Transverse colon (tissue), 4 donors: ENCODE results near the gene ZNF416.

Experiments
- POLR2AphosphoS5 ChIP-seq, 3 donors: sonication (generic); formaldehyde crosslinking; IDR thresholded peaks; one replicate each; pipeline ENCODE4 v1.6.1; 2016; ENCODE audit warnings: antibody characterized with exemption in 3 of 3
- TF ChIP-seq, protein P1 (sequence below), 5 experiments: fragments of 200-600 bp in 3 of 5; fragments of 450-650 bp in 2 of 5; sonication (generic) in 3 of 5; IDR thresholded peaks; 1 replicate in 2 of 5; 2 replicates in 3 of 5; pipeline ENCODE4 v1.5.1; 2016 to 2017; ENCODE audit warnings: antibody characterized with exemption in 5 of 5, inconsistent platforms in 3 of 5, mild to moderate bottlenecking in 2 of 5, moderate library complexity in 1 of 5

DNA sequence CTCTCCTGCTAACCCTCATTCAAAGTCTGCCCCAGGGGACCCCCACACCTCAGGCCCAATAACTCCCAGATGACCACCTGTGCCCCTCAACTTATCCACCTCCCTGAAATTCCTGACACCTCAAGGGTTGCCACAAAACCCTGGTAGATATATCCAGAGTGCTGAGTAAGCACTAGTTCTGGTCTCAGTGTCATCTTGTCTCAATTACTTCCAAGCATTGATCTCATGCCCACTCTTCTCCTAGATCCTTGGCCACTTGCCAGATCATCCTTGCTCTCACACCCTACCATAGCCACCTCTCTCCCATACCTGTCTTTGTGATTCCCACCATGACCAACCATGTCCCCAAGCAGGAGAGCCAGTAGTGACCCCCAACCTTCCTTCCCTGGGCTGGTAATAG is 2.0 kb downstream of the ZNF416 start:
- no peak for TF ChIP-seq POLR2AphosphoS5 (IDR thresholded peaks at IDR 0.05)
- TF ChIP-seq, protein P1, sequence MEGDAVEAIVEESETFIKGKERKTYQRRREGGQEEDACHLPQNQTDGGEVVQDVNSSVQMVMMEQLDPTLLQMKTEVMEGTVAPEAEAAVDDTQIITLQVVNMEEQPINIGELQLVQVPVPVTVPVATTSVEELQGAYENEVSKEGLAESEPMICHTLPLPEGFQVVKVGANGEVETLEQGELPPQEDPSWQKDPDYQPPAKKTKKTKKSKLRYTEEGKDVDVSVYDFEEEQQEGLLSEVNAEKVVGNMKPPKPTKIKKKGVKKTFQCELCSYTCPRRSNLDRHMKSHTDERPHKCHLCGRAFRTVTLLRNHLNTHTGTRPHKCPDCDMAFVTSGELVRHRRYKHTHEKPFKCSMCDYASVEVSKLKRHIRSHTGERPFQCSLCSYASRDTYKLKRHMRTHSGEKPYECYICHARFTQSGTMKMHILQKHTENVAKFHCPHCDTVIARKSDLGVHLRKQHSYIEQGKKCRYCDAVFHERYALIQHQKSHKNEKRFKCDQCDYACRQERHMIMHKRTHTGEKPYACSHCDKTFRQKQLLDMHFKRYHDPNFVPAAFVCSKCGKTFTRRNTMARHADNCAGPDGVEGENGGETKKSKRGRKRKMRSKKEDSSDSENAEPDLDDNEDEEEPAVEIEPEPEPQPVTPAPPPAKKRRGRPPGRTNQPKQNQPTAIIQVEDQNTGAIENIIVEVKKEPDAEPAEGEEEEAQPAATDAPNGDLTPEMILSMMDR (IDR thresholded peaks at IDR 0.05) = no peak
